HEK293 (cell line): ENCODE measurements around the gene SYNE1.

ENCODE experiments used
- BCL11A ChIP-seq: fragments of 450-650 bp; formaldehyde crosslinking; IDR thresholded peaks from 2 replicates; pipeline ENCODE4 v1.5.1; 2016; ENCODE audit warnings: low read depth, missing biosample characterization, missing genetic modification characterization
- CTCF ChIP-seq: fragments of 450-650 bp; formaldehyde crosslinking; IDR thresholded peaks from 2 replicates; pipeline ENCODE4 v1.5.1; 2016; ENCODE audit warnings: missing biosample characterization, missing genetic modification characterization
- PATZ1 ChIP-seq: fragments of 450-650 bp; formaldehyde crosslinking; IDR thresholded peaks from 2 replicates; pipeline ENCODE4 v1.5.1; 2016; ENCODE audit warnings: missing biosample characterization, missing genetic modification characterization
- YY1 ChIP-seq: fragments of 450-650 bp; formaldehyde crosslinking; IDR thresholded peaks from 2 replicates; pipeline ENCODE4 v1.5.1; 2018; ENCODE audit warnings: missing biosample characterization, missing genetic modification characterization
- ZBTB20 ChIP-seq: fragments of 450-650 bp; formaldehyde crosslinking; IDR thresholded peaks from 2 replicates; pipeline ENCODE4 v1.5.1; 2016; ENCODE audit warnings: missing biosample characterization, missing genetic modification characterization
- ZNF140 ChIP-seq: fragments of 450-650 bp; formaldehyde crosslinking; IDR thresholded peaks from 2 replicates; pipeline ENCODE4 v1.5.1; 2016; ENCODE audit warnings: missing biosample characterization, missing genetic modification characterization
- ZNF24 ChIP-seq: fragments of 450-650 bp; formaldehyde crosslinking; IDR thresholded peaks from 2 replicates; pipeline ENCODE4 v1.5.1; 2016; ENCODE audit warnings: missing biosample characterization, missing genetic modification characterization
- ZNF302 ChIP-seq: fragments of 450-650 bp; formaldehyde crosslinking; IDR thresholded peaks from 2 replicates; pipeline ENCODE4 v1.5.1; 2016; ENCODE audit warnings: missing biosample characterization, missing genetic modification characterization, low read depth
- ZNF391 ChIP-seq: fragments of 450-650 bp; formaldehyde crosslinking; IDR thresholded peaks from 2 replicates; pipeline ENCODE4 v1.5.1; 2016; ENCODE audit warnings: low read depth, missing biosample characterization, missing genetic modification characterization, borderline replicate concordance
- ZNF48 ChIP-seq: fragments of 450-650 bp; formaldehyde crosslinking; IDR thresholded peaks from 2 replicates; pipeline ENCODE4 v1.5.1; 2016; ENCODE audit warnings: missing biosample characterization, missing genetic modification characterization
- ZNF548 ChIP-seq: fragments of 450-650 bp; formaldehyde crosslinking; IDR thresholded peaks from 2 replicates; pipeline ENCODE4 v1.5.1; 2016; ENCODE audit warnings: missing biosample characterization, missing genetic modification characterization
- ZNF629 ChIP-seq: fragments of 450-650 bp; formaldehyde crosslinking; IDR thresholded peaks from 2 replicates; pipeline ENCODE4 v1.5.1; 2017; ENCODE audit warnings: missing biosample characterization, missing genetic modification characterization

GRCh38 chr6:152298055-152298647, 339.0 kb downstream of the SYNE1 start:
- no peak for TF ChIP-seq CTCF (tag by site-specific recombination)
- no peak for TF ChIP-seq ZNF302 (tag by site-specific recombination)
- no peak for TF ChIP-seq ZBTB20 (tag by site-specific recombination)
- TF ChIP-seq ZNF548 (tag by site-specific recombination) = no peak
- no peak for TF ChIP-seq ZNF629 (tag by site-specific recombination)
- no peak for TF ChIP-seq ZNF391 (tag by site-specific recombination)
- no peak for TF ChIP-seq ZNF48 (tag by site-specific recombination)
- no peak for TF ChIP-seq ZNF140
- TF ChIP-seq BCL11A (tag by site-specific recombination) = no peak
- no peak for TF ChIP-seq PATZ1 (tag by site-specific recombination)
- TF ChIP-seq YY1 (tag by site-specific recombination) = no peak
- no peak for TF ChIP-seq ZNF24 (tag by site-specific recombination)
